NT2/D1 (cell line): ENCODE results near the gene SLC6A19.

Experiments
- SUZ12 ChIP-seq: IDR thresholded peaks from 2 replicates; pipeline ENCODE4 v1.6.1; 2011; ENCODE audit not compliant: insufficient read length, insufficient read depth; ENCODE audit errors: extremely low read depth
- YY1 ChIP-seq: IDR thresholded peaks from 2 replicates; pipeline ENCODE4 v1.6.1; 2011; ENCODE audit not compliant: insufficient read length, insufficient read depth
- ZNF274 ChIP-seq: IDR thresholded peaks from 2 replicates; pipeline ENCODE4 v1.6.1; 2011; ENCODE audit warnings: mild to moderate bottlenecking, low read depth, low read length

GRCh38 chr5:1217596-1218206 lies 16.3 kb downstream of the SLC6A19 start:
- TF ChIP-seq ZNF274: no peak
- no peak for TF ChIP-seq YY1
- TF ChIP-seq SUZ12: no peak
